Measurements from ENCODE around the gene TNC.

- TF ChIP-seq POLR2A (IDR thresholded peaks at IDR 0.05; ENCODE audit: low read length) (no peak), GATA1 (IDR thresholded peaks at IDR 0.05; ENCODE audit: low read depth, low read length) (no peak)
These were observed 37.7 kb downstream of the TNC start for GRCh38 chr9:115080242-115080641.

Measured in erythroblast (primary cell).